Measurements from ENCODE around the gene SLC48A1.
A peak's percentile ranks its signal among the peaks of the same experiment; 100 is the strongest.

- TF ChIP-seq EZH2 (IDR thresholded peaks at IDR 0.05; ENCODE audit: low read length): no peak
- TF ChIP-seq CTCF (optimal IDR thresholded peaks at IDR 0.05 in 1 of 3, IDR thresholded peaks at IDR 0.05 in 1 of 3, conservative IDR thresholded peaks at IDR 0.05 in 1 of 3; ENCODE audit: extremely low read depth in 1 of 3, insufficient read depth in 2 of 3, low read length in 3 of 3): peak; percentile 8 to 55 (median 10)
Observed at GRCh38 chr12:47797441-47797840, 24.4 kb downstream of the SLC48A1 start.
